ENCODE data around the gene SHISA5. TPM values are rescaled to one million over a fixed set of nuclear protein-coding genes. Genes with fewer than 3 reads are reported as not detected.
"Not testable (repeated sequence)": the region's sequence is repeated elsewhere in the genome, so short reads cannot be mapped to it uniquely, and the experiment has no call there.

SHISA5 gene
- total RNA-seq, 2 experiments from 2014 or later = 88.9 to 93.1 TPM

DNA sequence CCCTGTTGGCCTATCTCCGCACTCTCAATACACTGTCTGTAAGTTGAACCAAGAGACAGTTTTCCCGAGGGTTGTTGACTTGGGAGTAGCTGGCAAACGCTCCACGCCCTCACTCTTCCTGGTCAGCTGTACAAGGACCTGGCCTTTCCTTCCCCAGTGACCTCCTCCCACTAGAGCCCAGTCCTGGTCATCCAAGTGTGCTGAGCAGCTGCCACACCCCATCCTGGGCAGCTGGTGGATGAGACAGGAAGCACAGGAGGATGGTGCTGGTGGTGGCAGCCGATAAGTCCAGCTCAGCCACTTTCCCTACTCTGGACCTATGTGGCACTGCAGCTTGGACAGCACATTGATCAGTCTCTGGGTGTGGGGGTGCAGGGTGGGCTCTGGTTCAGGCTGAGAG lies 32.8 kb upstream of the SHISA5 start:
- Mint-ChIP-seq H3K27ac (no peak overlapping the region), H3K36me3 (peaks cover 3% of the 10 kb centered on the region), H3K27me3 (no peaks in the 10 kb centered on the region), H3K4me1 (ENCODE audit: low read depth) (no peaks in the 10 kb centered on the region), H3K9me3 (no peaks in the 10 kb centered on the region), H3K4me3 (no peak overlapping the region)
- intact Hi-C loops (cut with micrococcal nuclease) = no loop called here
- DNase-seq = no peak
- POLR2A ChIA-PET = no interaction called here
- CTCF ChIA-PET = interaction anchor here (0.9 to 2.2 kb wide), 2 partner anchors 101 to 136 kb away, joined by 3 to 9 read pairs; no protein-coding TSS in a partner anchor

DNA sequence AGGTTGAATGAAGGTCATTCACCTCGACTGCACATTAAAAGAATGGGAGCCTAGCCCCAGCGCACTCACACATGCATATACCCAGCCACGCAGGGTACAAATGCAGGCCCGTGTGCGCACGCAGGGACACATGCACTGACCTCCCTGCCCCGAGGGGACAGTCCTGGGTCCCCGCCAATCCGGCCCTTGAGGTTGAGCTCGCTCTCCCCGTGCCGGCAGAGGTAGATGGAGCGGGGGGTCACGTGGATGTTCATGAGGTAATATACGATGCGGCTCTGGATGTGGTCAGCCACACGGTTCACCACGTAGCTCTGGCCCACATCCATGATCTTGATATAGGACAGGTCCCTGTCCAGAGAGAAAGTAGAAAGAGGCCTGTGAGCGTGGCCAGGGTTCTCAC lies 32.1 kb upstream of the SHISA5 start:
- Mint-ChIP-seq H3K27me3 (no peaks in the 10 kb centered on the region), H3K36me3 (peaks cover 3% of the 10 kb centered on the region), H3K4me1 (ENCODE audit: low read depth) (no peaks in the 10 kb centered on the region), H3K4me3 (no peak overlapping the region), H3K9me3 (no peaks in the 10 kb centered on the region), H3K27ac (no peak overlapping the region)
- CTCF ChIA-PET = interaction anchor here (0.9 to 2.2 kb wide), 2 partner anchors 100 to 135 kb away, joined by 3 to 9 read pairs; no protein-coding TSS in a partner anchor
- intact Hi-C loops (cut with micrococcal nuclease) = no loop called here
- POLR2A ChIA-PET = no interaction called here
- DNase-seq = no peak

DNA sequence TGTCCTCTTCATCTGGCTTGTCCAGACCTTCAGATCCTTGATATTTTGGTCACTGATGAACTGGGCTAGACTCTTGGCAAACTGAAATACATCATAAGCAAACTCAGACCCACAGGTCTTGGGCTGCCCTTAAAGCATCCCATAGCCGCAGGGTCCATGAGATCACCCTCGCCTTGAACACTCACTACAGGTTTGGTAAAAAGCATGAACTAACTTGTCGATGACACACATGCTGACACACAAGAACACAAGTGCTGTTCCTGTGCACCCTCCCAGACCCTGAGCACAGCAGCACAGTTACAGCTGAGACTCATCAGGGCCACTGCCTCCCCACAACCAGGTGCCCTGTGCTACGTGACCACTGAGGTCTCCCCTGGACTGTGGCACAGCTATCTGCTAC lies 31.6 kb upstream of the SHISA5 start:
- no peak for DNase-seq
- Mint-ChIP-seq H3K27ac (no peak overlapping the region), H3K27me3 (no peaks in the 10 kb centered on the region), H3K4me1 (ENCODE audit: low read depth) (no peaks in the 10 kb centered on the region), H3K36me3 (peaks cover 3% of the 10 kb centered on the region), H3K4me3 (no peak overlapping the region), H3K9me3 (no peaks in the 10 kb centered on the region)
- CTCF ChIA-PET = interaction anchor here (2.2 kb wide), 1 partner anchor 100 kb away, joined by 9 read pairs; no protein-coding TSS in a partner anchor
- intact Hi-C loops (cut with micrococcal nuclease) = no loop called here
- POLR2A ChIA-PET = no interaction called here

DNA sequence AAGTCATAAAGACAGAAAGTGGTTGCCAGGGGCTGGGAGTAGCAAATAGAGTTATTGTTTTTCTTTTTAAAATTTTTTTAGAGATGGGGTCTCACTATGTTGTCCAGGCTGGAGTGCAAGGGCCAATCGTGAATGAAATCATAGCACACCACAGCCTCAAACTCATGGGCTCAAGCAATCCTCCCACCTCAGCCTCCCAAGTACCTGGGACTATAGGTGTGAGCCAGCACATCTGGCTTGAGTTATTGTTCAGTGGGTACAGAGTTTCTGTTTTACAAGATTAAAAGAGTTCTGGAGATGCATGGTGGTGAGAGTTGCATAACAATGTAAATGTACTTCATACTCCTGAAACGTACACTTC lies 29.0 kb upstream of the SHISA5 start:
- no peaks in the 10 kb centered on the region for H3K4me1 Mint-ChIP-seq (ENCODE audit: low read depth)
- H3K4me3 Mint-ChIP-seq = no peak overlapping the region
- H3K36me3 Mint-ChIP-seq = peaks cover 4% of the 10 kb centered on the region
- intact Hi-C loops (cut with micrococcal nuclease) = no loop called here
- no peaks in the 10 kb centered on the region for H3K27me3 Mint-ChIP-seq
- H3K9me3 Mint-ChIP-seq = no peaks in the 10 kb centered on the region
- ChIA-PET POLR2A (no interaction called here), CTCF (interaction anchor here (0.8 to 3.0 kb wide), 3 partner anchors 14 to 25 kb away, joined by 3 to 10 read pairs (median 3); no protein-coding TSS in a partner anchor)
- H3K27ac Mint-ChIP-seq = no peak overlapping the region
- DNase-seq = no peak

DNA sequence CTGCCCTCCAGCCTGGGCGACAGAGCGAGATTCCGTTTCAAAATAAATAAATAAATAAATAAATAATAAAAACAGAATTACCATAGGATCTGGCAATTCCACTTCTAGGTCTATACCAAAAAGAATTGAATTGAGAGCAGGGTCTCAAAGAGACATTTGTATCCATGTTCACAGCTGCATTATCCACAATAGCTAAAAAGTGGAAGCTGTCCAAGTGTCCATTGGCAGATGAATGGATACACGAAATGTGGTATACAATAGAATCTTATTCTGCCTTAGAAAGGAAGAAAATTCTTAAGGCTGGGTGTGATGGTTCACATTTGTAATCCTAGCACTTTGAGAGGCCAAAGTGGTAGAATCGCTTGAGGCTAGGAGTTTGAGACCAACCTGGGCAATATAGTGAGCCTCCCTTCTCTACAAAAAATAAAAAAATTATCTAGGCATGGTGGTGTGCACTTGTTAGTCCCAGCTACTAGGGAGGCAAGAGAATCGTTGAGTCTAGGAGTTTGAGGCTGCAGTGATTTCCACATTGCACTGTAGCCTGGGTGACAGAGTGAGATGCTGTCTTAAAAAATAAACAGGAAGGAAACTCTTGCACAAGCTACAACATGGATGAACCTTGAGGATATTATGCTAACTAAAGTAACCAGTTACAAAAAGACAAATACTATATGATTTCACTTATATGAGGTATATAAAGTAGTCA lies 28.4 kb upstream of the SHISA5 start:
- ChIA-PET POLR2A (no interaction called here), CTCF (interaction anchor here (1.3 to 3.0 kb wide), 2 partner anchors 14 to 17 kb away, joined by 3 to 10 read pairs; no protein-coding TSS in a partner anchor)
- no peak for DNase-seq
- no peaks in the 10 kb centered on the region for H3K4me1 Mint-ChIP-seq (ENCODE audit: low read depth)
- H3K4me3 Mint-ChIP-seq = no peak overlapping the region
- intact Hi-C loops (cut with micrococcal nuclease) = no loop called here
- H3K36me3 Mint-ChIP-seq = peaks cover 5% of the 10 kb centered on the region
- no peaks in the 10 kb centered on the region for H3K27me3 Mint-ChIP-seq
- H3K27ac Mint-ChIP-seq = no peak overlapping the region
- H3K9me3 Mint-ChIP-seq = no peaks in the 10 kb centered on the region

DNA sequence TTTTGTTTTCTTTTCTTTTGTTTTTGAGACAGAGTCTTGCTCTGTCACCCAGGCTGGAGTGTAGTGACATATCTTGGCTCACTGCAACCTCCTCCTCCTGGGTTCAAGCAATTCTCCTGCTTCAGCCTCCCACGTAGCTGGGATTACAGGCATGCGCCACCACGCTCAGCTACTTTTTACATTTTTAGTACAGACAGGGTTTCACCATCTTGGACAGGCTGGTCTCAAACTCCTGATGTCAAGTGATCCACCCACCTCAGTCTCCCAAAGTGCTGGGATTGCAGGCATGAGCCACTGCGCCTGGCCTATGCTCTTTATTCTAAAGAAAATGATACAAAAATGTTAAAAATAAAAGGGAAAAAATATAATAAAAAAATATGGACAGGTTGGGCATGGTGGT lies 26.7 kb upstream of the SHISA5 start:
- intact Hi-C loops (cut with micrococcal nuclease); H3K27ac Mint-ChIP-seq; H3K9me3 Mint-ChIP-seq; H3K4me3 Mint-ChIP-seq; DNase-seq; H3K36me3 Mint-ChIP-seq; H3K4me1 Mint-ChIP-seq (ENCODE audit: low read depth); H3K27me3 Mint-ChIP-seq: not testable (repeated sequence)
- ChIA-PET CTCF (interaction anchor here (0.7 kb wide), 1 partner anchor 11 kb away, joined by 3 read pairs; no protein-coding TSS in a partner anchor), POLR2A (interaction anchor here (0.6 to 1.1 kb wide), 2 partner anchors 10 to 15 kb away, joined by 3 to 4 read pairs; no protein-coding TSS in a partner anchor)

DNA sequence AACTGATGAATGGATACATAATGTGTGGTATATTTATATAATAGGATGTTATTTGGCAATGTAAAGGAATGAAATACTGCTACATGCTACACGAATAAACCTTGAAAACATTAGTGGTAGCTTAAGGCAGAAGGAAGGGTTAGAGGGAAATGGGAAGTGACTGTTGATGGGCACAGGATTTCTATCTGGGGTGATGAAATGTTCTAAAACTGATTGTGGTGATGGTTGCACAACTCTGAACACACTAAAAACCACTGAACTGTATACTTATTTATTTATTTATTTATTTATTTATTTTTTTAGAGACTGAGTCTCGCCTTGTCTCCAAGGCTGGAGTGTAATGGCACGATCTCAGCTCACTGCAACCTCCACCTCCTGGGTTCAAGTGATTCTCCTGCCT lies 24.8 kb upstream of the SHISA5 start:
- CTCF ChIA-PET = interaction anchor here (0.7 to 1.7 kb wide), 2 partner anchors 92 to 717 kb away, joined by 3 to 4 read pairs; no protein-coding TSS in a partner anchor
- no peak overlapping the region for H3K27ac Mint-ChIP-seq
- H3K9me3 Mint-ChIP-seq = no peaks in the 10 kb centered on the region
- H3K27me3 Mint-ChIP-seq = no peaks in the 10 kb centered on the region
- intact Hi-C loops (cut with micrococcal nuclease) = no loop called here
- DNase-seq = no peak
- no peak overlapping the region for H3K4me3 Mint-ChIP-seq
- no peaks in the 10 kb centered on the region for H3K4me1 Mint-ChIP-seq (ENCODE audit: low read depth)
- POLR2A ChIA-PET = no interaction called here
- peaks cover 4% of the 10 kb centered on the region for H3K36me3 Mint-ChIP-seq

DNA sequence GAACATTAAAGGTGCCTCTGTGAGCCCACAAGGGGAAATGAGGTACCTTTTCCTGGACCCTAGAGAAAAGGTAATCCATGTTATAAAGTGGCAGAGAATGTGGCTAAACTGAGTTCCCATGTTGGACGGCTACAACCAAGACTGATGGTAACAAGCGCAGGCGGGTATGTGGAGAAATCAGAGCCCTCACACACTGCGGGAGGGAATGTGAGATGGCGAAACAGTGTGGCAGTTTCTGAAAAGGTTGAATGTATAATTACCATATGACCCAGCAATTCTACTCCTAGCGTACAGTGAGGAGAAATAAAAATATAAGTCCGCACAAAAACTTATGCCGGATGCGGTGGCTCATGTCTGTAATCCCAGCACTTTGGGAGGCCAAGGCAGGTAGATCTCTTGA lies 24.1 kb upstream of the SHISA5 start:
- intact Hi-C loops (cut with micrococcal nuclease) = no loop called here
- no peak overlapping the region for H3K27ac Mint-ChIP-seq
- H3K9me3 Mint-ChIP-seq = no peaks in the 10 kb centered on the region
- H3K27me3 Mint-ChIP-seq = no peaks in the 10 kb centered on the region
- ChIA-PET POLR2A (no interaction called here), CTCF (interaction anchor here (1.7 kb wide), 1 partner anchor 92 kb away, joined by 4 read pairs; no protein-coding TSS in a partner anchor)
- DNase-seq = no peak
- H3K4me1 Mint-ChIP-seq (ENCODE audit: low read depth) = no peaks in the 10 kb centered on the region
- peaks cover 5% of the 10 kb centered on the region for H3K36me3 Mint-ChIP-seq
- H3K4me3 Mint-ChIP-seq = no peak overlapping the region

DNA sequence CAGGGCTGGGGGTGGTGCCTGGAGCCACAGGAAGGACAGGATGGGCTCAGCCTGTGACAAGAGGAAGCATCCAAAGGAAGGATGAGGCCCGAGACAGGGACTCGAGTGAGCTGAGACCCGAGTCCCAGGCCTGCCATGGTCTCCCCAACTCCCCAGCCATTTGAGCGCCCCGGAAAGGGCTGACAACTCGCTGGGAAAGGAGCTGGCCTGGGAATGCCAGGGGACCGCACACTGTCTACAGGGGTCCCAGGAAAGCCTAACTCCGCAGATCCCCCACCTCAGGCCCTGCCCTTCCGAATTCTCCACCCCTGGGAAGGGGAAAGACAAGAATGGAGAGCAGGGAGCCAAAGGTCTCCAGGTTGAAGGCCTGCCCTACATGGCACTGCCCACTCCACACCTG lies 21.0 kb upstream of the SHISA5 start:
- H3K36me3 Mint-ChIP-seq = peaks cover 5% of the 10 kb centered on the region
- no peak overlapping the region for H3K27ac Mint-ChIP-seq
- intact Hi-C loops (cut with micrococcal nuclease) = no loop called here
- H3K4me3 Mint-ChIP-seq = no peak overlapping the region
- H3K4me1 Mint-ChIP-seq (ENCODE audit: low read depth) = no peaks in the 10 kb centered on the region
- CTCF ChIA-PET = no interaction called here
- DNase-seq = no peak
- POLR2A ChIA-PET = no interaction called here
- no peaks in the 10 kb centered on the region for H3K27me3 Mint-ChIP-seq
- H3K9me3 Mint-ChIP-seq = no peaks in the 10 kb centered on the region

DNA sequence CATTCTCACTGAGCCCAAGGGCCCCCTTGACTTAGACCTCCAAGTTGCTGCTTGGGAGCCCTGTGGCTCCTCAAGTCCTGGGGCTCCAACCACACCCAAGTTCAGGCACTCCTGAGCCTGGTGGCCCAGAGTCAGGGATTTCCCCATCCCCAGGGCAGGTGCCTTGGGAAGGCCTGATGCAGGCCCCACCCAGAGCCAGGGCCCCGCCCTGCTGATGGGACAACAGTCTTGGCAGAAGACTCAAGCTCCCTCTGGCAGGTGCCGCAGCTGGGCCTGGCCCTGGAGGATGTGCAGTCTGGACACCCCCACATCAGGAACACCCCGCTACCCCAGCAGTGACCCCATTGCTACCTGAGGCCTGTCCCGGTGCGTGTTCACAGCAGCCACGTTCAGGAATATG lies 17.7 kb upstream of the SHISA5 start:
- Mint-ChIP-seq H3K36me3 (peaks cover 2% of the 10 kb centered on the region), H3K9me3 (no peaks in the 10 kb centered on the region), H3K4me3 (no peak overlapping the region), H3K4me1 (ENCODE audit: low read depth) (peaks cover 26% of the 10 kb centered on the region), H3K27ac (no peak overlapping the region), H3K27me3 (no peaks in the 10 kb centered on the region)
- intact Hi-C loops (cut with micrococcal nuclease) = no loop called here
- POLR2A ChIA-PET = no interaction called here
- CTCF ChIA-PET = no interaction called here
- DNase-seq = no peak

DNA sequence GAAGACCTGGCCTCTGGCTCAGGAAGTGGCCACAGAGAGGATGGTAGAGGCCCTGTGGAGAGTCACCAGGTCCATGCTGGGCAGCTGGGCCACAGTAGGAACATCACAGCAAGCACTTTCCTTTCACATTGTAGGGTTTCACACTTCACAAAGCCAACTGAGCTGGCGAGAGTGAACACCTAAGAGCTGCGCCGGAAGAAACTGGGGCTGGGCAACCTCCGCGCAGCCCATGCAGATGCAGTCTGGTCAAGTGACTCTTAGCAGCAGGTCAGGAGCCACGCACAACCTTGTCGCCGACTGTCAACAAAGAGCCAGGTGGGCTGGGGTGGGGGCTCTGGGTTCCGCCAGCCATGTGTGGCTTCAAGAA lies 15.3 kb upstream of the SHISA5 start:
- POLR2A ChIA-PET = interaction anchor here (0.6 kb wide), 1 partner anchor 11 kb away, joined by 3 read pairs; no protein-coding TSS in a partner anchor
- CTCF ChIA-PET = interaction anchor here (1.1 kb wide), 1 partner anchor 83 kb away, joined by 5 read pairs; no protein-coding TSS in a partner anchor
- no peaks in the 10 kb centered on the region for H3K9me3 Mint-ChIP-seq
- no peak for DNase-seq
- no peak overlapping the region for H3K4me3 Mint-ChIP-seq
- H3K4me1 Mint-ChIP-seq (ENCODE audit: low read depth) = peaks cover 47% of the 10 kb centered on the region
- H3K27me3 Mint-ChIP-seq = no peaks in the 10 kb centered on the region
- H3K27ac Mint-ChIP-seq = no peak overlapping the region
- peaks cover 2% of the 10 kb centered on the region for H3K36me3 Mint-ChIP-seq
- intact Hi-C loops (cut with micrococcal nuclease) = no loop called here

DNA sequence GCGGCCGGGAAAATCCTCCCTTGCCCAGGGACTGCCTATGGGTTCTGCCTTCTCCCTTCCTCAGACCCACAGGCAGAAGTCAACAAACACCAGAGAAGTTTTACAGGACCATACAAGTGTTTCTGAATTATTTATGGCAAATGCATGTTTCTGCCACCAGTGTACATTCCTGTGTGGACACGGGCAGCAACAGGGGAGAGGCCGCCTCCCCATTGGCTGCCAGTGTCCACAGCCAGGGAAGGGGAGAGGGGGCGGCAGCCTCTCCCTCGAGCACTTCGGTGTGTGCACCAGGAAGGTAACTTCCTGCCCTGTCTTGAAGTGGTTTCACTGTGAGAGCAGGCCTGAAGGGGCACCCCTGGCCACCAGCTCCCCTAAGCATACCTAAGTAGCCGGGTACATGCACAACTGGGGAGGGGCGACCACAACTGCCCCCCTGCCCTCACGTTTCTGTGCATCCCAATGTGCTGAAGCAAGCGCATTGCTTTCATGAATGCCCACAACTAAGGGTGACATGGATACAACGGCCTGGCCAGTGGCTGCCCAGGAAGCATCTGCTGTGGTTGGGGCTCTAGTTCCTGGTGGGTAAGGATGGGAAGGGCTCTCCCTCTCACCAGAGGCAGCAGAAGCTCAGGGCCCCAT lies 14.8 kb upstream of the SHISA5 start:
- intact Hi-C loops (cut with micrococcal nuclease) = no loop called here
- H3K36me3 Mint-ChIP-seq = peaks cover 2% of the 10 kb centered on the region
- H3K27me3 Mint-ChIP-seq = no peaks in the 10 kb centered on the region
- H3K4me3 Mint-ChIP-seq = no peak overlapping the region
- ChIA-PET CTCF (interaction anchor here (1.1 kb wide), 1 partner anchor 83 kb away, joined by 5 read pairs; no protein-coding TSS in a partner anchor), POLR2A (no interaction called here)
- no peak overlapping the region for H3K27ac Mint-ChIP-seq
- H3K4me1 Mint-ChIP-seq (ENCODE audit: low read depth) = peaks cover 52% of the 10 kb centered on the region
- no peak for DNase-seq
- H3K9me3 Mint-ChIP-seq = no peaks in the 10 kb centered on the region
